Gastrocnemius medialis (tissue), 4 donors: Measurements from ENCODE around the gene AFAP1. TPM values are rescaled to one million over a fixed set of nuclear protein-coding genes. Genes with fewer than 3 reads are reported as not detected.

Experiments
- ATAC-seq, 2 donors: fragments of 150-250 bp; one replicate each; pipeline ENCODE4 v1.9.1; 2016
- DNase-seq, 2 donors: peaks; one replicate each; pipeline ENCODE4 v3.0.0-alpha.2; 2019
- H3K27ac ChIP-seq, 4 donors: fragments of 200-600 bp; sonication (generic); 1 replicate in 1 of 4; 2 replicates in 3 of 4; pipeline ENCODE4 v1.5.1; 2016 to 2018; ENCODE audit warnings: mild to moderate bottlenecking in 2 of 4, moderate library complexity in 1 of 4
- H3K27me3 ChIP-seq, 3 donors: fragments of 200-600 bp; sonication (generic) in 2 of 3; 1 replicate in 1 of 3; 2 replicates in 2 of 3; pipeline versions ENCODE4 v1.5.1 to v1.6.0; 2016 to 2019; ENCODE audit warnings: mild to moderate bottlenecking in 1 of 3, moderate library complexity in 1 of 3
- H3K36me3 ChIP-seq, 2 donors: fragments of 200-600 bp; sonication (generic) in 1 of 2; one replicate each; pipeline ENCODE4 v1.5.1; 2017 to 2018
- H3K4me1 ChIP-seq, 2 donors: fragments of 200-600 bp; sonication (generic) in 1 of 2; one replicate each; pipeline ENCODE4 v1.5.1; 2016 to 2017; ENCODE audit warnings: mild to moderate bottlenecking in 2 of 2
- H3K4me3 ChIP-seq, 4 donors: fragments of 200-600 bp; sonication (generic) in 3 of 4; 1 replicate in 1 of 4; 2 replicates in 3 of 4; pipeline ENCODE4 v1.5.1; 2016 to 2019; ENCODE audit warnings: mild to moderate bottlenecking in 2 of 4
- H3K9me3 ChIP-seq, 3 donors: fragments of 200-600 bp; sonication (generic) in 2 of 3; 1 replicate in 1 of 3; 2 replicates in 2 of 3; pipeline ENCODE4 v1.5.1; 2016 to 2019
- POLR2A ChIP-seq, 2 donors: fragments of 450-650 bp; IDR thresholded peaks; one replicate each; pipeline ENCODE4 v1.6.1; 2017; ENCODE audit warnings: antibody characterized with exemption in 2 of 2, mild to moderate bottlenecking in 2 of 2, moderate library complexity in 2 of 2
- in situ Hi-C, 4 donors: fragments of 200-750 bp; cut with MboI; loops; one replicate each; pipeline versions ENCODE4 v1.15.0 to v1.8.0; 2017; ENCODE audit warnings: low sequenced_read_pairs in 4 of 4
- intact Hi-C: fragments of 100-400 bp; cut with DNase I; formaldehyde crosslinking; loops from one replicate; pipeline ENCODE4 v1.15.1; 2023; ENCODE audit warnings: low total_unique reads
- total RNA-seq, 4 donors: library from RNA; depleted of rRNA; stranded (reverse); fragments of >200 nt; gene quantifications; one replicate each; pipeline versions ENCODE4 v1.1.0 to v1.2.3, GENCODE V29; 2016
- TF ChIP-seq, protein P1 (sequence below), 5 experiments: fragments of 450-650 bp in 3 of 5; fragments of 200-600 bp in 2 of 5; sonication (generic) in 2 of 5; IDR thresholded peaks in 4 of 5; conservative IDR thresholded peaks in 1 of 5; 1 replicate in 4 of 5; 2 replicates in 1 of 5; pipeline ENCODE4 v1.5.1; 2016 to 2019; ENCODE audit warnings: antibody characterized with exemption in 5 of 5, mild to moderate bottlenecking in 3 of 5, moderate library complexity in 3 of 5

AFAP1 gene
- total RNA-seq, 4 donors from 2014 or later, result 1.5 to 8.6 (median 3.5) TPM

DNA sequence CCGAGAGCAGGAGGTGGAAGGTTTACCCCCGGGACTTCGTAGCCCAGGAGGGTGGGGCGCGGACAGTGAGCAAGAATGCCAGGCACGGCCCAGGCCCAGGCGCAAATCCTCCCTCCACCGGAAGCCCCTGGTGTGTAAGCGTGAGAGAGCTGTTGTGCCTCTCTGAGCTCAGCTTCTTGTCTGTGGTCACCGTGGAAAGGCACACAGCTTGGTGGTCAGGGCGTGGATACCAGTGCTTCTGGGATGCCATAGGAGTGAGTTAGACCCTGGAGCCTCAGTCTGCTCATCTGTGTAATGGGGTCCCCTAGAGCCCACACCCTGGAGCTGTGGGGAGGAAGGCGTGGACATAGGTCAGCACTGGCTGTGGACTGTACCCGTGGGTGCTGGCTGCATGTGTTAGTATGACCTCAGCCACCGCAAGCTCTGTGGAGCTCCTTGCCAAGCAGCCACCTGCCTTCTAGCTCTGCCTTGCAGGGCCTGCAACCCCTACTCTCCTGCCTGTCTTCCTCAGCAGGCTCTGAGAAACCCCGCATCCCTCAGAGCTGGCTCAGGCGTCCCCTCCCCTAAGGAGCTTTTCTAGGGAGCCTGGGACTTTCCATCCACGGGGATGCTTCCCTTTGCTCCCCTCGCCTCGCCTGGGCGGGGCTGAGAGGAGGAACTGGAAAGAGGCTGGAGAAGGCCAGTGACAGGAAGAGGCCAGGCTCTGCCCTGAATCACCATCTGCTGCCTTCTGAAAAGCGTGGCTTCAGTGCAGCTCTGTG is 28.0 kb upstream of the AFAP1 start:
- Histone ChIP-seq H3K4me1 (peaks cover 0 to 25% of the 10 kb centered on the region in 2 donors), H3K27ac (peak overlapping the region; percentile 27 to 50 (median 42)), H3K27me3 (no peaks in the 10 kb centered on the region), H3K36me3 (peaks cover 0 to 42% of the 10 kb centered on the region in 2 donors), H3K9me3 (no peaks in the 10 kb centered on the region), H3K4me3 (no peak overlapping the region)
- ATAC-seq (peak; percentile 5 to 13), DNase-seq (no peak)
- in situ Hi-C loops (no loop called here), intact Hi-C loops (no loop called here)
- TF ChIP-seq, protein P1, sequence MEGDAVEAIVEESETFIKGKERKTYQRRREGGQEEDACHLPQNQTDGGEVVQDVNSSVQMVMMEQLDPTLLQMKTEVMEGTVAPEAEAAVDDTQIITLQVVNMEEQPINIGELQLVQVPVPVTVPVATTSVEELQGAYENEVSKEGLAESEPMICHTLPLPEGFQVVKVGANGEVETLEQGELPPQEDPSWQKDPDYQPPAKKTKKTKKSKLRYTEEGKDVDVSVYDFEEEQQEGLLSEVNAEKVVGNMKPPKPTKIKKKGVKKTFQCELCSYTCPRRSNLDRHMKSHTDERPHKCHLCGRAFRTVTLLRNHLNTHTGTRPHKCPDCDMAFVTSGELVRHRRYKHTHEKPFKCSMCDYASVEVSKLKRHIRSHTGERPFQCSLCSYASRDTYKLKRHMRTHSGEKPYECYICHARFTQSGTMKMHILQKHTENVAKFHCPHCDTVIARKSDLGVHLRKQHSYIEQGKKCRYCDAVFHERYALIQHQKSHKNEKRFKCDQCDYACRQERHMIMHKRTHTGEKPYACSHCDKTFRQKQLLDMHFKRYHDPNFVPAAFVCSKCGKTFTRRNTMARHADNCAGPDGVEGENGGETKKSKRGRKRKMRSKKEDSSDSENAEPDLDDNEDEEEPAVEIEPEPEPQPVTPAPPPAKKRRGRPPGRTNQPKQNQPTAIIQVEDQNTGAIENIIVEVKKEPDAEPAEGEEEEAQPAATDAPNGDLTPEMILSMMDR (IDR thresholded peaks at IDR 0.05 in 4 of 5, conservative IDR thresholded peaks at IDR 0.05 in 1 of 5), result no peak
- no peak for TF ChIP-seq POLR2A (IDR thresholded peaks at IDR 0.05)

DNA sequence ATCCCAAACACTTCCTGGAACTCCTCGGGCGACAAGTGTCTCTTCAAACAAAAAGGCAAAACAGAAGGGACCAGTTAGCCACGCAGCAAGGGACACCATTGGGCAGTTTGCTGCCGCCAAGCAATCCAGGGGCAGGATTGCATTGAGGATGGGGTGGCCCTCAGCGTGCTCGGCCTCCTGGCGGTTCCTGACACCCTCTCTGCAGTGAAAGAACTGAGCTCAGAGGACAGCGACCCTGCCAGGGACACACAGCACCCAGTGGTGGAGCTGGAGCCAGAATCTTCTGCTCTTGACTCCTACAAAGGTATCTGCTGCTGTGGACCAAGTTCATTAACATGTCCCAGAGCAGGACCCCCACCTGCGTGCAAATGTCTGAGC is 27.4 kb upstream of the AFAP1 start:
- in situ Hi-C loops (no loop called here), intact Hi-C loops (no loop called here)
- H3K4me3 ChIP-seq, result no peak overlapping the region
- H3K4me1 ChIP-seq, result peaks cover 0 to 25% of the 10 kb centered on the region in 2 donors
- DNase-seq (no peak), ATAC-seq (no peak)
- no peaks in the 10 kb centered on the region for H3K9me3 ChIP-seq
- H3K27me3 ChIP-seq, result no peaks in the 10 kb centered on the region
- TF ChIP-seq, protein P1 (IDR thresholded peaks at IDR 0.05 in 4 of 5, conservative IDR thresholded peaks at IDR 0.05 in 1 of 5), result no peak
- TF ChIP-seq POLR2A (IDR thresholded peaks at IDR 0.05), result no peak
- peaks cover 0 to 42% of the 10 kb centered on the region in 2 donors for H3K36me3 ChIP-seq
- no peak overlapping the region for H3K27ac ChIP-seq

DNA sequence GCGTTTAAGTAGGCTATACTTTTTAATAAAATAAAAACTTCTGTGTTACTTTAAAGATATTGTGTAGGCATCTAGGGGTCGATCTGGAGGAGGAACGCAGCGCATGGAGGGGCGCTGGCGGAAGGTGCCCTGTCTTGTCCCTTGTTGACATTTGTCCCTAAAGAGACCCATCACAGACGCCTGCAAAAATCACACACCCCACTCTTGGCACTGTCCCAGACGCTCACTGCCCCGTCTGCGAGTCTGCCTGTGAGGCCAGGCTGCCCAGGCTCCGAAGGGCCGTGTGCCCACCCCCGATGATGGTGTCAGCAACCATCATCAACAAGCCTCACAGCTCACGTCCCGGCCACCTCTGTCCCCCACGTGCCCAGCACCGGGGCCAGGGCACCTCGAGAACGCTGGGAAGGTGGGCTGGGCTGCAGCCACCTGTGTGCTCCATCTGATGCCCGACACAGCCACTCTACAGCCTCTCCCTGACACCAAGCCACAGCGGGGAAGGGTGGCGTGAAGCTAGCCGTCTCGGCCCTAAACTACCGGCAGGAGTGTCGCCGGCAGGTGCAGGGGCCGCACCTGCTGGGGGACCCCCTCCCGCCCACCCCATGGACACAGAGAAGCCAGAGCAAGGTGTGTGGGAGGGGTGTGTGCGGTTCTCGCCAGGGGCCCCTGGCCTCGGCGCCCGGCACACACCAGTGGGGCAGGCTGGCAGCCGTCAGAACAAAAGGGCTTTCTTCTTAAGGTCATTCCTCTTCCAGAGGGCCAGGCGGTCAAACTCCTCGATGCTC is 26.8 kb upstream of the AFAP1 start:
- Histone ChIP-seq H3K4me3 (no peak overlapping the region), H3K36me3 (peaks cover 0 to 39% of the 10 kb centered on the region in 2 donors), H3K9me3 (no peaks in the 10 kb centered on the region), H3K4me1 (peaks cover 0 to 25% of the 10 kb centered on the region in 2 donors), H3K27ac (peak overlapping the region in 1 of 4 donors; percentile 51), H3K27me3 (no peaks in the 10 kb centered on the region)
- intact Hi-C loops (no loop called here), in situ Hi-C loops (no loop called here)
- DNase-seq (no peak), ATAC-seq (no peak)
- TF ChIP-seq, protein P1 (IDR thresholded peaks at IDR 0.05 in 4 of 5, conservative IDR thresholded peaks at IDR 0.05 in 1 of 5), result no peak
- no peak for TF ChIP-seq POLR2A (IDR thresholded peaks at IDR 0.05)

DNA sequence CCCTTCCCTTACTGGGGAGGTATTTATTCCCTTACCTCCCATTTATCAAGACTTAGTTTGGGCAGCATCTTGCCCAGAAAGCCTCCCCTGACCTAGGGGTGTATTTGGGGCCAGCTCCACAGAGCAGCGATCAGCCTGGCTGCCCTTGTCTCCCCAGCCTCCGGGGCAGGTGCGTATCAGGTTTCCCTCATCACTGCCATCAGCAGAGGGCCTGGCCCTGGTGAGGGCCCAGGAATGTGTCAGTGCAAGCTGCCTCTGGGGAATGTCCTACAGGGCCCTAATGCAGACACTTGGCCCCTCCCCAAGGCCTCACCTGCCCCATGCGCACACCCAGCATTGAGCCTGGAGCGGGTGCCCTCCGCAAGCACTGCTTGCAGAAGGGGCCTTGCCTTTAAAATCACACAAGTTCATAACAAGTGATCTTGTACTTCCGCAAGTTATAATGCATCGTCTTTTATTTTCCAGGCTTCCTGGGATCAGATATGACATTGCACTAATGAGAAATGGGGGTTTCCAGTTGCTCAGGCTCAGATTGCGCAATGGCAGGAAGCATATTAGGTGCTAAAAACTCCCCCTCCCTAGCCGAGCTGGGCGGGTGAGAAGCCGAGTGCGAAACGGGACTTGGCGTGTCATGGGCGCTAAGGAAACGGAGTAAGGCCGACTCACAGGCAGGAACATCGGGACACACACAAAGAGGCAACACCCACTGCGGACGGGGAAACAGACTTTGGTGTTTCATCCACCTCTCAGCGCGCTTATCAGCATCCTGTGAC is 25.4 kb upstream of the AFAP1 start:
- in situ Hi-C loops, result no loop called here
- Histone ChIP-seq H3K4me3 (no peak overlapping the region), H3K27ac (peak overlapping the region; percentile 0 to 51 (median 42)), H3K4me1 (peaks cover 0 to 23% of the 10 kb centered on the region in 2 donors), H3K9me3 (no peaks in the 10 kb centered on the region), H3K36me3 (peaks cover 0 to 30% of the 10 kb centered on the region in 2 donors), H3K27me3 (no peaks in the 10 kb centered on the region)
- ATAC-seq, result peak in 1 of 2 donors; percentile 26
- TF ChIP-seq, protein P1 (IDR thresholded peaks at IDR 0.05 in 4 of 5, conservative IDR thresholded peaks at IDR 0.05 in 1 of 5), result no peak
- intact Hi-C loops, result no loop called here
- peak in 1 of 2 donors; percentile 65 for DNase-seq
